GM19467 (cell line): Measurements from ENCODE around the gene SVOP.

Experiments
- ATAC-seq: cut with Tn5 transposase; IDR thresholded peaks from one replicate; pipeline ENCODE4 v1.9.1; 2021; ENCODE audit warnings: mild to moderate bottlenecking, moderate library complexity; ENCODE audit not compliant: unreplicated experiment

SVOP gene

GRCh38 chr12:108858311-108859074, 162.4 kb downstream of the SVOP start:
- ATAC-seq, result no peak
